ENCODE data around the gene ENDOV. TPM values are rescaled to one million over a fixed set of nuclear protein-coding genes. Genes with fewer than 3 reads are reported as not detected.

Gene ENDOV
- total and polyA plus RNA-seq, 8 donors, result 18.8 to 49.9 (median 40.6) TPM

- peak within 1 kb of the TSS in 1 of 2 donors; percentile 26 for H3K4me3 ChIP-seq
- ATAC-seq, result peak; percentile 59
- no peaks in the 10 kb centered on the region for H3K9me3 ChIP-seq
- no peak for TF ChIP-seq CTCF (IDR thresholded peaks at IDR 0.05)
- peaks cover 64 to 100% of the 10 kb centered on the region in 2 donors for H3K27me3 ChIP-seq
- intact Hi-C loops (cut with DNase I), result no loop called here
- no peaks in the 10 kb centered on the region for H3K36me3 ChIP-seq
- H3K27ac ChIP-seq, result no peak within 1 kb of the TSS
- DNase-seq, result peak in 1 of 4 donors; percentile 25
- peaks cover 20 to 42% of the 10 kb centered on the region in 2 donors for H3K4me1 ChIP-seq
Measured at GRCh38 chr17:80475910-80476876, 61.2 kb downstream of the ENDOV start, which contains the start of gene NPTX1. NPTX1 (minus strand) TSS chr17:80476607; CDS start chr17:80476446, 161 bp downstream.

DNA sequence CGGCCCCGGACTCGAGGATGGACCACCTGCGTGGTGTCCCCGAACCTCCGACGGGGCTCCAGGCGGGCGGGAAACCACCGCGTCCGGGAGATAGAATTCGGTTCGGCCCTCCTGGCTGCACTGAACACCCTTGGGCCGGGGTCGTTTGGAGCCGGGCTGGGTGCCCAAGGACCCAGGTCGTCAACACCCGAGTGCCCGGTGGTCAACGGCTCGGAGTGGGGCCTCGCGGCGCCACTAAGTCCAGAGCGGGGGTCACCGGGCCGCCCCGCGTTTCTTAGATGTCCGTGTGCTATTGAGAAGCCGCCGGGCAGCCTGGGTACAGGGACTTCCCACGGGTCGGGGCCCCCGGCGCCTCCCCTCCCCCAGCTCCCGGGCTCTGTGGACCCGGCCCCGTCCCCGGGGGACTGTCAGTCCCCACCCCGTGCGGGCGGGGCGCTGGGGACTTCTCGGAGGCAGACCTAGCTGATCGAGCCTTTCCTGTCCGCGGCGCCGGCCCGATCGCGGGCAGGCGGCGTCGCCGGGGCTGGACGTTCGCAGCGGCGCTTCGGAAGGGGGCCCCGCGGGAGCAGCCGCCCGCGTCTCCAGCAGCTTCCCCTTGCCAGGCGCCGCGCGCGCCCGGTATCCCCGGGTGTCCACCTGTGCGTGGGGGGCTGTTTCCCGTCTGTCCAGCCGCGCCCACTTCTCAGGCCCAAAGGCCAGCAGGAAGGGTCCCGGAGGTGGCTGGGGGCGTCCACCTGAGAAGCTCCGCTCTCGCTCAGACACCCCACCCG, 62.1 kb downstream of the ENDOV start:
- ATAC-seq, result peak; percentile 4

GRCh38 chr17:80477647-80478478, 62.9 kb downstream of the ENDOV start:
- peak; percentile 48 for ATAC-seq
- no peak overlapping the region for H3K27ac ChIP-seq

More for the DNA sequence above, 62.1 kb downstream of the ENDOV start:
- Histone ChIP-seq H3K4me1 (peaks cover 20 to 42% of the 10 kb centered on the region in 2 donors), H3K27ac (no peak overlapping the region), H3K9me3 (no peaks in the 10 kb centered on the region), H3K36me3 (no peaks in the 10 kb centered on the region), H3K4me3 (peak overlapping the region in 1 of 2 donors; percentile 26), H3K27me3 (peaks cover 71 to 100% of the 10 kb centered on the region in 2 donors)
- TF ChIP-seq CTCF (IDR thresholded peaks at IDR 0.05), result no peak
- intact Hi-C loops (cut with DNase I), result no loop called here
- no peak for DNase-seq

More at GRCh38 chr17:80477647-80478478, 62.9 kb downstream of the ENDOV start:
- peak in 2 of 4 donors; percentile 57 to 73 for DNase-seq
- H3K9me3 ChIP-seq, result no peaks in the 10 kb centered on the region
- intact Hi-C loops (cut with DNase I), result no loop called here
- no peaks in the 10 kb centered on the region for H3K36me3 ChIP-seq
- H3K4me3 ChIP-seq, result peak overlapping the region in 1 of 2 donors; percentile 26
- peaks cover 20 to 42% of the 10 kb centered on the region in 2 donors for H3K4me1 ChIP-seq
- H3K27me3 ChIP-seq, result peaks cover 73 to 100% of the 10 kb centered on the region in 2 donors
- peak; percentile 13 for TF ChIP-seq CTCF (IDR thresholded peaks at IDR 0.05)

Data from left lung (tissue), 10 donors.